BE2C (cell line): ENCODE data around the gene LY6G6D.

Experiments used
- DNase-seq: peaks from one replicate; pipeline ENCODE4 v3.0.0-alpha.2; 2020
- H3K27me3 ChIP-seq: fragments of 250-450 bp; sonication (Bioruptor Pico); 2 replicates; pipeline ENCODE4 v1.5.1; 2020; ENCODE audit warnings: mild to moderate bottlenecking
- H3K36me3 ChIP-seq: fragments of 250-450 bp; sonication (Bioruptor Pico); 2 replicates; pipeline ENCODE4 v1.5.1; 2020; ENCODE audit warnings: mild to moderate bottlenecking
- H3K4me1 ChIP-seq: fragments of 250-450 bp; sonication (Bioruptor Pico); 2 replicates; pipeline ENCODE4 v1.5.1; 2020
- H3K4me3 ChIP-seq: 2 replicates; pipeline ENCODE4 v1.5.1; 2011; ENCODE audit warnings: low read depth, low read length
- H3K9me3 ChIP-seq: fragments of 250-450 bp; sonication (Bioruptor Pico); 2 replicates; pipeline ENCODE4 v1.5.1; 2020
- CTCF ChIP-seq: IDR thresholded peaks from 2 replicates; pipeline ENCODE4 v1.5.1; 2012; ENCODE audit warnings: mild to moderate bottlenecking, low read depth, low read length

Gene LY6G6D

GRCh38 chr6:31736021-31736767 lies 21.0 kb downstream of the LY6G6D start, which contains the start of gene CLIC1:
Gene CLIC1, minus strand, starts transcription at chr6:31736530. Its CDS starts 230 bp downstream, at chr6:31736300.
- DNase-seq = peak; percentile 82
- Histone ChIP-seq H3K4me1 (peaks cover 4% of the 10 kb centered on the region), H3K4me3 (peak within 1 kb of the TSS; percentile 99), H3K36me3 (peaks cover 29% of the 10 kb centered on the region), H3K9me3 (no peaks in the 10 kb centered on the region; the same call in 1 of the 2 replicates), H3K27me3 (no peaks in the 10 kb centered on the region)
- no peak for TF ChIP-seq CTCF

GRCh38 chr6:31736768-31737314 lies 21.7 kb downstream of the LY6G6D start:
- Histone ChIP-seq H3K27me3 (no peaks in the 10 kb centered on the region), H3K4me3 (peak overlapping the region; percentile 99), H3K36me3 (peaks cover 25% of the 10 kb centered on the region), H3K4me1 (peaks cover 4% of the 10 kb centered on the region), H3K9me3 (no peaks in the 10 kb centered on the region; the same call in 1 of the 2 replicates)
- no peak for TF ChIP-seq CTCF
- DNase-seq = no peak

- no peak for TF ChIP-seq CTCF
- DNase-seq = no peak
- Histone ChIP-seq H3K27me3 (no peaks in the 10 kb centered on the region), H3K4me3 (no peak overlapping the region), H3K9me3 (no peaks in the 10 kb centered on the region; the same call in 1 of the 2 replicates), H3K36me3 (peaks cover 19% of the 10 kb centered on the region), H3K4me1 (peaks cover 4% of the 10 kb centered on the region)
Observed at GRCh38 chr6:31737315-31737990, 22.3 kb downstream of the LY6G6D start.

- Histone ChIP-seq H3K4me3 (no peak overlapping the region), H3K36me3 (peaks cover 16% of the 10 kb centered on the region), H3K4me1 (peaks cover 4% of the 10 kb centered on the region), H3K27me3 (no peaks in the 10 kb centered on the region), H3K9me3 (no peaks in the 10 kb centered on the region; the same call in 1 of the 2 replicates)
- no peak for TF ChIP-seq CTCF
- DNase-seq = no peak
Observed at GRCh38 chr6:31737991-31738979, 23.1 kb downstream of the LY6G6D start.

GRCh38 chr6:31739639-31740396 lies 24.7 kb downstream of the LY6G6D start, which contains the start of gene MSH5:
Gene MSH5, plus strand, starts transcription at chr6:31740005. Its CDS starts 462 bp downstream, at chr6:31740467.
- Histone ChIP-seq H3K4me1 (peaks cover 4% of the 10 kb centered on the region), H3K36me3 (peaks cover 5% of the 10 kb centered on the region; the same call in 1 of the 2 replicates), H3K4me3 (peak within 1 kb of the TSS; percentile 66), H3K9me3 (no peaks in the 10 kb centered on the region; the same call in 1 of the 2 replicates), H3K27me3 (no peaks in the 10 kb centered on the region)
- DNase-seq = peak; percentile 98
- TF ChIP-seq CTCF = no peak
